Measurements from ENCODE around the gene NLRP1.

The NLRP1 gene

DNA sequence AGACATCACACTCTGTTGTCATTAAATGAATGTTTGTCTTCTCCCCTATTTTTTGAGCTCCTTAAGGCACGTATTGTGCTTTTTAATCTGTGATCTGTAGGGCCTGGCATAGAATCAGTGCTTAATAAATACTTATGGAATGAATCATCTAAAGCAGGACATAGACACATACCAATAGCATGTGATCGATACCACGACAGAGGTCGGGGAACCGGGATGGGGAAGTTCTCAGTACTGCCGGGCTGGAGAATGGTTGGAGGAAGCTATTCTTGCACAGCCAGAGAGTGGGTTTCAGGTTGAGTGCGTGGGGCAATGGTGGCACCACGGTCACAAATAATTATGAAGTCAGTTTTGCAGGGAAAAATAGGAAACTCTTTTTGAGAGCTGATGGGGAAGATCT lies 26.8 kb downstream of the NLRP1 start:
- DNase-seq (ENCODE audit: low read depth), result no peak

- DNase-seq (ENCODE audit: low read depth), result no peak
Observed at GRCh38 chr17:5555254-5555653, 29.1 kb downstream of the NLRP1 start.

DNA sequence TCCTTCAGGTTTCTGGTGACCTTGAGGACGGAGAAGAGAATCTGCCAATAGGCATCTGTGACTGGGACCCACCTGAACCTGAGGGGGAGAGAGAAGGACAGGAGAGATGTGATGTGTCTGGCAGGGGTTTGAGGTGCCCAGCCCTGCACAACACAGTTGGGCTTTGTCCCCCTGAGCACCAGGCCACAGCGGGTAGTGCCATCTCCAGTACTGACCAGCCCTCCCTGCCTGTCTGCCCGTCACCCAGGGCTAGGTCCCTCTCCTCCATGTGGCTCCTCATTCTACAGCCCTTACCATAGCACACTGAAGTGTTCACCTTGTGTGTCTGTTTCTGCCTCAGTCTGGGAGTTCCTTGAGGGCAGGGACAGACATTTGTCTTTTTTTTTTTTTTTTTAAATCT lies 30.8 kb downstream of the NLRP1 start:
- no peak for DNase-seq (ENCODE audit: low read depth)

DNA sequence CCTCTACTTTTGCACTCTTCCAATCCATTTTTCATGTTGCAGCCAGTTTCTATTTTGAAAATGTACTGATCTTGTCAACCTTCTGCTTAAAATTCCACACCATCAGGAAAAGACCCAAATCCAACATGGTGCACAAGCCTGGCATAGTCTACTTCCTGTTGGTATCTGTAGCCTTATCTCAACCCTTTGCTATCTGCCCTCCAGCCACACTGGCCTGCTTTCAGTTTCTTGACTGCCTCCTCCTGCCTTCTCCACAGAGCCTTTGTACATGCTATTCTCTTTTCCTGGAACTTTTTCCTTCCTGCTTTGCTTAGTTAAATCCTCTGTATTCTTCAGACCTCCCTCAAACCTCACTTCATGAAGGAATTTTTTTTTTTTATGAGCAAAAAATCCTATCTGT lies 31.5 kb downstream of the NLRP1 start:
- DNase-seq (ENCODE audit: low read depth), result no peak

DNA sequence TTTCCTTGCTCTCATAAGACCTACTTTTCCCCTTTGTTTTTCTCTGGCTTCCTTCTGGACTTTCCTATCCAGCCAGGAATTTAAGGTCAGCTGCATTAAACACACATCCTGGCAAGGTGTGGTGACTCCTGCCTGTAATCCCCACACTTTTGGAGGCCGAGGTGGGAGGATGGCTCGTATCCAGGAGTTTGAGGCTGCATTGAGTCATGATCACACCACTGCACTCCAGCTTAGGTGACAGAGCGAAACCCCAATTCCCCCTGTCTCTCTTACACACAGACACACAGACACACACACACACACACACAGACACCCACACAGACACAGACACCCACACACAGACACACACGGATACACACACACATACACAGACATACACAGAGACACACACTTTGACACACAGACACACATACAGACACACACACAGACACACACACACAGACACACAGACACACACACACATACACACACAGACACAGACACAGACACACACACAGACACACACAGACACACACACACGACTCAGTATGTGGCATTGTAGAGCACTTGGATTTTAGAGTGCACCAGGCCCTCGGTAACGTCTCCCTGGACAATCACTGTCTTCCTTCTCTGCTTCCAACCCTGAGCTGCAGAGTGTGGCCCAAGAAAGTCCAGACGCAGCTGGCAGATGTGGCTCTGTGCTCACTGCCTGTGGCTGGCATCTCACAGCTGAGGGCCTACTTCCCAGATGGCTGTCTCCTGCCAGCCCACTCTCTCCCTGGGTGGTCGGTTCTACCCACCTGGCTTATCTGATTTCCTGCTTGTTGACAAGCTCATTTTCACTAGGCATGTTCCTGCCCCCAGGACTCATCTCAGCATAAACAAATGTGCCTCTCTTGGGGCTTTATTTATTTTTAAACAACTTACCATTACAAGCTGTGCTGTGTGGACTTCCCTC lies 39.0 kb downstream of the NLRP1 start:
- DNase-seq (ENCODE audit: low read depth), result no peak

DNA sequence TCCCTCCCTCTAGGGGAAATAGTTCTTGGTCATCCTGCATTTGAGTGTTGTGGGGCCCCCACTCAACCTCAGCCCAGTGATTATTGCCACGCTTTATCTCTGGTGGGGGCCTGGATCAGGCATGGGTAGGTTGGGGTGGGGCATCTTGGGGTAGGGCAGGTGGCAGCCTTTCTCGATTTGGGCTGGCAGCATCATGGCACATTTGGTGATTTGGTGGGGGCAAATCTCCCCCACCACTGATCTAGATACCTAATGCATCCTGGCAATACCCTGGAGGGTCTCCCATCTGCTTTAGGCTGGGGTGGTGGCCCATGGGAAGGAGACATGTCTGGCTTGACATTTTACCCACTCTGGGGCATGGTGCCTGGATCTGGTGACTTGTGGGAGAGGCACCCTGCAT lies 40.2 kb downstream of the NLRP1 start:
- DNase-seq (ENCODE audit: low read depth), result no peak

GRCh38 chr17:5541610-5542202 lies 42.6 kb downstream of the NLRP1 start:
- no peak for DNase-seq (ENCODE audit: low read depth)

DNA sequence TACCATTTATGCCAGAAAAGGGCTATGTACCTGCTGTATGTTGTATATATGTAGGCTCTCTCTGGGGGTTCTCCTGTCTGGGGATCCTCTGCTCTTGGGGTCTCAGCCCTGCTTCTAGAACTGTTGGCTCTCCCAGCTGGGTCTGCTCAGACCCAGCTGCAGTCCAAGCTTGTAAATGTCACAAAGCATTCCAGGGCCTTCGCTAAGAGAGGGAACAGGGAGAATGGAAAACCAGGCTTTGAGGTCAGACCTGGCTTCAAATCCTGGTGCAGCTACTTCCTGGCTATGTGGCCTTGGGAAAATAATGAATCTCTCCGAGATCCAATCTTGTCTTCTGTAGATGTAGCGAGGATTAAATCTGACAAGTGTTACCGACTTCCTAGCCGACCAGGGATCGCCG lies 44.0 kb downstream of the NLRP1 start:
- DNase-seq (ENCODE audit: low read depth), result no peak

DNA sequence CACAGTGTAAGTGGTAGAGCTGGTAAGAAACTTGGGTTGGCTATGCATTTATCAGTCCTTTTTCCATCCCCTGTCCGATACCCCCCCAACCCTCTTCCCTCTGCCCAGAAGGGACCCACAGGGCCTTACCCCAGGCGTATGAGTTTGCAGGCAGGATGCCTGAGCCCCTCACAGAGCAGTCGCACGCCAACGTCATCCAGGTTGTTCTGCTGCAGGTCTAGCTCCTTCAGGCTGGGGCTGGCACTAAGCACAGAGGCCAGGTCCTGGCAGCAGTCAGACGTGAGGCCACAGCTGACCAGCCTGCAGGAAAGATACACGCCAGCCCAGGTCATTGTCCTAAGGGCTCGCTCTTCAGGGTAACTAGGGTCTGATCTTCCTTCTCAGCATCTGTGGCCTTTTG lies 45.0 kb downstream of the NLRP1 start:
- no peak for DNase-seq (ENCODE audit: low read depth)

GRCh38 chr17:5536866-5537650 lies 47.3 kb downstream of the NLRP1 start:
- no peak for DNase-seq (ENCODE audit: low read depth)

- no peak for DNase-seq (ENCODE audit: low read depth)
Observed at GRCh38 chr17:5535436-5535835, 48.9 kb downstream of the NLRP1 start.

GRCh38 chr17:5533486-5534315 lies 50.6 kb downstream of the NLRP1 start:
- DNase-seq (ENCODE audit: low read depth), result no peak

- DNase-seq (ENCODE audit: low read depth), result no peak
Observed at GRCh38 chr17:5532581-5532980, 51.7 kb downstream of the NLRP1 start.

- no peak for DNase-seq (ENCODE audit: low read depth)
Observed at GRCh38 chr17:5531085-5531418, 53.3 kb downstream of the NLRP1 start.

DNA sequence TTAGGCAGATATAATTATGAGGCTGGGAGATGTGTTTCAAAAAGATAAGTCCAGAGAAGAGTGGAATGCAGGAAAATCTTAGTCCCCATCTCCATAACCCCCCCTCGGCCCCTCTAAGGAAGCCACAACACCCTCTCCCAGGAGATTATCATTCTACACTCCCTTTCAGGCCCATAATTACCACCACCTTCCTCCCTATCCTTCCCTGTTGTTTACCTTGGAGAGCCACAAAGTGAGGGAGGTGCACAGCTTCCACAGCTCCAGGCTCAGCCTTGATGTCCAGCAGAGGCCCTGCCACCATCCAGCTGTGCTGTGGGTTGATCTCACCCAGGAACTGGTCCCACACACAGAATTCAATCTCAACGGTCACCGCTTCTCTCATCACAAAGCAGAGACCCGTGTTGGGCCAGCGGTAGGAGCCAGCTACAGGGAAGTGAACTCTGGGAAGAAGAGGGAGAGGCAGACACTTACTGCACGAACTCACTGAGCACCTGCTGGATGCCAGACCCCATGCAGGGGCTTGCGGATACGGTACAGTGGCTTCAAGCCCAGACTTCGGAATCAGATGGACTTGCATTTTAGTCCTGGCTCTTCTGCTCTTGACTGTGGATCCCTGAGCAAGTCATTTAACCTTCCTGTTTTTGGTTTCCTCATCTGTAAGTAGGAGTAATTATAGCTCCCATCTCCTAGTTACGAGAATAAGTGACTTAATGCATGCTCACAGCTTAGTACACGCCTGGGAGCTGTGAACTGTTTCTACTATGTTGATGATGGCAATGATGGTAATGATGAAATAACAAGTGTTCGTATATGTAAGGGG lies 53.8 kb downstream of the NLRP1 start:
- DNase-seq (ENCODE audit: low read depth), result no peak

DNA sequence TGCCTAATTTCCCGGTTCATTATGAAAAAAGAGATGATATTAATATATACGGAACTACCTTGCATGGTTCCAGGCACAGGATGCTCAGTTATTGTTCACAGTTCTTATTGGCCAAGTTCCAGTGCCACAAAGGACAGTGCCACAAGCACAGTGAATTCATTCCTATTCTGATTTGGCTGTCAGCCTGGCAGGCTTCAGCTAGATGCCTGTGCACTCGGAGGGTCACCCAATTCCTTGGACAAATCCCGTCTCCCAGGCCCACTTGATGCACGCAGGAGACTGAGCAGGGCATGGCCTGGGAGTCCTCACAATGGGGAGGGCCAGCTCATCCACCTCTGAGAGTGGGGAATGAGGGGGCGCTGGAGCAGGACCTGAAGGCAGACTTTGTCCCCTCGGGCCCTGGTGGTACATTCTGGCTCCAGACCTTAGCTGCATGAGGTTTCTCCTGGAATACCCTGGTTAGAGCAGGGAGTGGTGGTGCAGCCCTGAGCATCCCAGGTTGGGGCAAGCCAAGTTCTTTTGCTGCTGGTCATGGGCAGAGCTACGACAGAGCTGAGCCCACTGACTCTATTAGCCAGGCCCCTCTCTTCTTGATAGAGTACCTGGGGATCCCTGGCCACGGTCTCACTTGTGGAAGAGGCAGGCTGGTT lies 56.6 kb downstream of the NLRP1 start:
- DNase-seq (ENCODE audit: low read depth), result no peak

GRCh38 chr17:5526821-5527598 lies 57.3 kb downstream of the NLRP1 start:
- DNase-seq (ENCODE audit: low read depth), result peak; percentile 71

DNA sequence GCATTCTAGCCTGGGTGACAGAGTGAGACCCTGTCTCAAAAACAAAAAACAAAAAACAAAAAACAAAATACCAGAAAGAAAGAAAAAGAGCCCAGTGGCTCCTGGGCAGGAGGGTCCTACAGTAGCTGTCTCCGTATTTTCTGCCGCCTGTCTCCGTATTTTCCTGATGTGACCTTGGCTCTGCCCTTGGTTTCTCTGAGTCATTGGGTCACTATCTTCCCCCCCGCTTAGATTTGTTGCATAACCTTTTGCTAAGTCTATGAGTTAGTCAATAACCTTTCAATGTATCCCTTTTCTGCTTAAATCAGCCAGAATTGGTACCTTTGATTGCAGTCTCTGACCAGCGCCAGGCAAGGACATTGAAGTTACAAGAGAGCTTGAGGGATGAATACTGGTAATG lies 61.1 kb downstream of the NLRP1 start:
- DNase-seq (ENCODE audit: low read depth), result no peak

DNA sequence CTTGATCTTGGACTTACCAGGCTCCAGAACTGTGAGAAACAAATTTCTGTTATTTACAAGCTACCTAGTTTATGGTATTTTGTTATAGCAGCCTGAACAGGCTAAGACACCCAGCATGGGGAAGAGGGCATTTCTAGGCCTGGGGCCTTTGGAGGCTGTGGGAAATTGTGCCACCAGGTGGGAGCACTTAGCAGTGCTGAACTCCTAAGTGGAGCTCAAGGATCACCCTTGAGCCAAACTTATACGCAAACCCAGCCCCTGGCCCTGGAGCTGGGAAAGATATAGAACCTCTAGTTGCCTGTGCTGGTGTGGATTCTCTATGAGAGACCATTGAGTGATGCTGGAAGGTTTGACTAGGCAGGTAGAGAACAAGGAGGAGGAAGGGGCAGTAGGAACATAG lies 61.8 kb downstream of the NLRP1 start:
- DNase-seq (ENCODE audit: low read depth), result no peak

Measured in activated T-cell treated with anti-CD3 and anti-CD28 coated beads for 48 hours (primary cell).